Measurements from ENCODE around the gene CXCR2.
"Not testable (repeated sequence)": the region's sequence is repeated elsewhere in the genome, so short reads cannot be mapped to it uniquely, and the experiment has no call there.

CXCR2 gene

GRCh38 chr2:218129458-218130135 is 3.8 kb downstream of the CXCR2 start:
- FAIRE-seq = no peak
- no peak for DNase-seq (ENCODE audit: insufficient read length, low spot score)

- DNase-seq (ENCODE audit: insufficient read length, low spot score) = no peak
- no peak for FAIRE-seq
Observed at GRCh38 chr2:218130377-218130776, 4.5 kb downstream of the CXCR2 start.

- DNase-seq (ENCODE audit: insufficient read length, low spot score) = no peak
Observed at GRCh38 chr2:218130822-218131221, 5.0 kb downstream of the CXCR2 start.

GRCh38 chr2:218137514-218137913 is 11.7 kb downstream of the CXCR2 start:
- DNase-seq (ENCODE audit: insufficient read length, low spot score) (no peak), FAIRE-seq (no peak)

More at GRCh38 chr2:218130822-218131221, 5.0 kb downstream of the CXCR2 start:
- no peak for FAIRE-seq

GRCh38 chr2:218138047-218138446 is 12.2 kb downstream of the CXCR2 start:
- FAIRE-seq (no peak), DNase-seq (ENCODE audit: insufficient read length, low spot score) (no peak)

- DNase-seq (ENCODE audit: insufficient read length, low spot score) (no peak), FAIRE-seq (no peak)
Observed at GRCh38 chr2:218145124-218145523, 19.3 kb downstream of the CXCR2 start.

- FAIRE-seq (no peak), DNase-seq (ENCODE audit: insufficient read length, low spot score) (no peak)
Observed at GRCh38 chr2:218146056-218146455, 20.2 kb downstream of the CXCR2 start.

- DNase-seq (ENCODE audit: insufficient read length, low spot score) = no peak
Observed at GRCh38 chr2:218149098-218149497, 23.3 kb downstream of the CXCR2 start.

GRCh38 chr2:218149848-218150440 is 24.1 kb downstream of the CXCR2 start:
- FAIRE-seq (no peak), DNase-seq (ENCODE audit: insufficient read length, low spot score) (no peak)

More at GRCh38 chr2:218149098-218149497, 23.3 kb downstream of the CXCR2 start:
- FAIRE-seq = no peak

- DNase-seq (ENCODE audit: insufficient read length, low spot score) (no peak), FAIRE-seq (no peak)
Observed at GRCh38 chr2:218152172-218152571, 26.3 kb downstream of the CXCR2 start.

- FAIRE-seq (no peak), DNase-seq (ENCODE audit: insufficient read length, low spot score) (no peak)
Observed at GRCh38 chr2:218152777-218153176, 26.9 kb downstream of the CXCR2 start.

GRCh38 chr2:218155953-218156479 is 30.2 kb downstream of the CXCR2 start:
- FAIRE-seq = no peak
- no peak for DNase-seq (ENCODE audit: insufficient read length, low spot score)

- DNase-seq (ENCODE audit: insufficient read length, low spot score) (no peak), FAIRE-seq (no peak)
Observed at GRCh38 chr2:218161644-218162043, 35.8 kb downstream of the CXCR2 start.

- DNase-seq (ENCODE audit: insufficient read length, low spot score) = no peak
- no peak for FAIRE-seq
Observed at GRCh38 chr2:218162814-218163213, 37.0 kb downstream of the CXCR2 start.

- no peak for FAIRE-seq
- no peak for DNase-seq (ENCODE audit: insufficient read length, low spot score)
Observed at GRCh38 chr2:218166791-218167190, 41.0 kb downstream of the CXCR2 start, which contains the start of gene CXCR1. CXCR1 (minus strand) TSS chr2:218166962; CDS start chr2:218165211, 1,751 bp downstream.

GRCh38 chr2:218168016-218168415 is 42.2 kb downstream of the CXCR2 start:
- FAIRE-seq = no peak
- no peak for DNase-seq (ENCODE audit: insufficient read length, low spot score)

GRCh38 chr2:218168635-218169462 is 43.0 kb downstream of the CXCR2 start:
- peak; percentile 57 for DNase-seq (ENCODE audit: insufficient read length, low spot score)
- peak; percentile 86 for FAIRE-seq

GRCh38 chr2:218169757-218170546 is 44.1 kb downstream of the CXCR2 start:
- FAIRE-seq = no peak

GRCh38 chr2:218171744-218172143 is 45.9 kb downstream of the CXCR2 start:
- not testable (repeated sequence) for DNase-seq (ENCODE audit: insufficient read length, low spot score); FAIRE-seq

More at GRCh38 chr2:218169757-218170546, 44.1 kb downstream of the CXCR2 start:
- no peak for DNase-seq (ENCODE audit: insufficient read length, low spot score)

GRCh38 chr2:218172845-218173244 is 47.0 kb downstream of the CXCR2 start:
- no peak for FAIRE-seq
- DNase-seq (ENCODE audit: insufficient read length, low spot score) = no peak
